GM23338 (cell line): Measurements from ENCODE around the gene MMP27.

Experiments used
- CTCF ChIP-seq, 2 experiments: fragments of 200-600 bp in 1 of 2; sonication (generic) in 1 of 2; conservative IDR thresholded peaks; 2 replicates each; pipeline versions ENCODE4 v1.5.1 to v1.6.1; 2016 to 2017; ENCODE audit warnings: antibody characterized with exemption in 2 of 2, low read depth in 2 of 2, mild to moderate bottlenecking in 2 of 2, moderate library complexity in 1 of 2
- EZH2 ChIP-seq: fragments of 200-600 bp; sonication (generic); IDR thresholded peaks from one replicate; pipeline ENCODE4 v1.8.0; 2017; ENCODE audit warnings: antibody characterized with exemption, mild to moderate bottlenecking, low read depth; ENCODE audit not compliant: unreplicated experiment
- EZH2phosphoT487 ChIP-seq: fragments of 200-600 bp; sonication (generic); IDR thresholded peaks from one replicate; pipeline ENCODE4 v1.8.1; 2018; ENCODE audit warnings: antibody characterized with exemption; ENCODE audit not compliant: unreplicated experiment
- NANOG ChIP-seq: IDR thresholded peaks from 2 replicates; pipeline ENCODE4 v1.6.1; 2016; ENCODE audit warnings: antibody characterized with exemption, borderline replicate concordance
- POLR2AphosphoS5 ChIP-seq: IDR thresholded peaks from 2 replicates; pipeline ENCODE4 v1.6.1; 2016; ENCODE audit warnings: antibody characterized with exemption, low read depth
- REST ChIP-seq: IDR thresholded peaks from one replicate; pipeline ENCODE4 v1.6.1; 2018; ENCODE audit warnings: antibody characterized with exemption; ENCODE audit not compliant: unreplicated experiment

- TF ChIP-seq CTCF (conservative IDR thresholded peaks at IDR 0.05; ENCODE audit: low read depth in 2 of 2), result no peak
- no peak for TF ChIP-seq EZH2phosphoT487
- no peak for TF ChIP-seq POLR2AphosphoS5
- no peak for TF ChIP-seq REST
- TF ChIP-seq NANOG, result no peak
- TF ChIP-seq EZH2, result no peak
These were observed 14.2 kb upstream of the MMP27 start for GRCh38 chr11:102719620-102720277.
